ENCODE data around the gene TNFRSF11A.

DNA sequence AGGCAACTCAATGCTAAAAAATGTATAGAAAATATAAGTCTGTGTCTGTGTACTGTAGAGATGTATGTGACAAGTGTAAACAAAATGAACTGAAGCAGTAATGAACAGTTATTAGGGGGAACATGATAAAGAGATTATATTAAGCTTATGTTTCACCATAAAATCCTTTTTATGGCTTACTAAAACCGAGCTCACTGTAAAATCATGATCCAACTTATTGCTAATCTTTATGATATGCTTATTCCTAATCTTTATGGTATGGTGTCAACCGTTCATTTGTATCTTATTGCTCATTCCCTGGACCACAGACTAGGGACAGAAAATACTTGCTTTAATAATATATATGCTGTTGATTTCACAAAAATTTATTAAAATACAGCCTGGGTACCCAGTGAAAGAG, 62.1 kb downstream of the TNFRSF11A start:
- TF ChIP-seq, protein P1, sequence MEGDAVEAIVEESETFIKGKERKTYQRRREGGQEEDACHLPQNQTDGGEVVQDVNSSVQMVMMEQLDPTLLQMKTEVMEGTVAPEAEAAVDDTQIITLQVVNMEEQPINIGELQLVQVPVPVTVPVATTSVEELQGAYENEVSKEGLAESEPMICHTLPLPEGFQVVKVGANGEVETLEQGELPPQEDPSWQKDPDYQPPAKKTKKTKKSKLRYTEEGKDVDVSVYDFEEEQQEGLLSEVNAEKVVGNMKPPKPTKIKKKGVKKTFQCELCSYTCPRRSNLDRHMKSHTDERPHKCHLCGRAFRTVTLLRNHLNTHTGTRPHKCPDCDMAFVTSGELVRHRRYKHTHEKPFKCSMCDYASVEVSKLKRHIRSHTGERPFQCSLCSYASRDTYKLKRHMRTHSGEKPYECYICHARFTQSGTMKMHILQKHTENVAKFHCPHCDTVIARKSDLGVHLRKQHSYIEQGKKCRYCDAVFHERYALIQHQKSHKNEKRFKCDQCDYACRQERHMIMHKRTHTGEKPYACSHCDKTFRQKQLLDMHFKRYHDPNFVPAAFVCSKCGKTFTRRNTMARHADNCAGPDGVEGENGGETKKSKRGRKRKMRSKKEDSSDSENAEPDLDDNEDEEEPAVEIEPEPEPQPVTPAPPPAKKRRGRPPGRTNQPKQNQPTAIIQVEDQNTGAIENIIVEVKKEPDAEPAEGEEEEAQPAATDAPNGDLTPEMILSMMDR (IDR thresholded peaks at IDR 0.05; ENCODE audit: low read depth, low read length), result no peak
- TF ChIP-seq EZH2phosphoT487 (IDR thresholded peaks at IDR 0.05; ENCODE audit: low read depth), result no peak

All from OCI-LY3 (cell line).